GM12878 (cell line): ENCODE data around the gene DMWD. TPM values are rescaled to one million over a fixed set of nuclear protein-coding genes. Genes with fewer than 3 reads are reported as not detected.

ENCODE experiments used
- ATAC-seq: fragments of 200-7000 bp; cut with Tn5 transposase; 3 replicates; pipeline ENCODE4 v1.9.1; 2020; ENCODE audit warnings: mild to moderate bottlenecking, moderate library complexity
- BruUV-seq: library from RNA; stranded (reverse); fragments of 400-500 nt; replicated peaks from 2 replicates; lab custom pipeline; 2021; lab: Mats Ljungman, UMichigan
- CTCF ChIA-PET: fragments of 300-600 bp; sonication (Branson Sonifier 250); formaldehyde crosslinking; extraction: SDS; loops from one replicate; lab custom pipeline; 2021; ENCODE audit warnings: inconsistent platforms; lab: Yijun Ruan, JAX
- POLR2A ChIA-PET: fragments of 350-600 bp; formaldehyde crosslinking; extraction: SDS; loops from one replicate; lab custom pipeline; 2021; ENCODE audit warnings: inconsistent platforms; lab: Charles Lee
- RAD21 ChIA-PET: fragments of 300-600 bp; sonication (Branson Sonifier 250); formaldehyde crosslinking; loops from one replicate; lab custom pipeline; 2023; ENCODE audit warnings: antibody characterized with exemption; ENCODE audit not compliant: unreplicated experiment; lab: Charles Lee
- SMC1A ChIA-PET: fragments of 300-600 bp; sonication (Branson Sonifier 250); formaldehyde crosslinking; loops from one replicate; lab custom pipeline; 2023; ENCODE audit not compliant: unreplicated experiment, uncharacterized antibody; lab: Charles Lee
- DNase-seq: peaks from one replicate; pipeline ENCODE4 v3.0.0-alpha.2; 2011; ENCODE audit warnings: low read depth, low spot score
- FAIRE-seq: peaks from 3 replicates; lab custom pipeline; 2011; peaks lifted over from hg19 to GRCh38; lab: Jason Lieb, UNC
- H2AFZ ChIP-seq: 2 replicates; pipeline ENCODE4 v1.6.0; 2011; ENCODE audit warnings: low read depth, low read length, control low read depth; ENCODE audit not compliant: control insufficient read depth
- H3K27ac ChIP-seq: 2 replicates; pipeline ENCODE4 v1.5.1; 2011; ENCODE audit warnings: control low read depth; ENCODE audit not compliant: control insufficient read depth, insufficient read depth
- H3K27me3 ChIP-seq, 2 experiments: replicated peaks in 1 of 2; 2 replicates each; pipeline versions ENCODE4 v1.6.0 to v1.6.1; 2011; ENCODE audit warnings: low read length in 1 of 2; ENCODE audit not compliant: control insufficient read depth in 2 of 2, insufficient read depth in 2 of 2
- H3K36me3 ChIP-seq, 2 experiments: 2 replicates each; pipeline ENCODE4 v1.5.1; 2011; ENCODE audit warnings: low read length in 1 of 2; ENCODE audit not compliant: control insufficient read depth in 2 of 2, insufficient read depth in 2 of 2
- H3K4me1 ChIP-seq: 2 replicates; pipeline ENCODE4 v1.6.1; 2011; ENCODE audit warnings: mild to moderate bottlenecking, low read length, moderate library complexity, mixed read lengths; ENCODE audit not compliant: control insufficient read depth, insufficient read depth
- H3K4me2 ChIP-seq: 2 replicates; pipeline ENCODE4 v1.6.0; 2011; ENCODE audit warnings: control low read depth; ENCODE audit not compliant: control insufficient read depth, insufficient read depth
- H3K4me3 ChIP-seq: fragments of 200-600 bp; sonication (generic); 2 replicates; pipeline ENCODE4 v1.5.1; 2016
- H3K79me2 ChIP-seq: 2 replicates; pipeline ENCODE4 v1.6.0; 2011; ENCODE audit warnings: low read length; ENCODE audit not compliant: control insufficient read depth, insufficient read depth
- H3K9ac ChIP-seq: 2 replicates; pipeline ENCODE4 v1.8.0; 2011; ENCODE audit warnings: low read length, control low read depth, mixed read lengths; ENCODE audit not compliant: control insufficient read depth, insufficient read depth
- H3K9me3 ChIP-seq: replicated peaks from 3 replicates; pipeline ENCODE4 v1.5.1; 2011; ENCODE audit warnings: mild to moderate bottlenecking, low read length; ENCODE audit not compliant: control insufficient read depth, insufficient read depth
- H4K20me1 ChIP-seq: 2 replicates; pipeline ENCODE4 v1.6.0; 2011; ENCODE audit not compliant: control insufficient read depth, insufficient read depth
- BMI1 ChIP-seq: fragments of 450-650 bp; IDR thresholded peaks from 2 replicates; pipeline ENCODE4 v1.6.1; 2016; ENCODE audit warnings: mild to moderate bottlenecking, moderate library complexity, borderline replicate concordance
- EED ChIP-seq: sonication (generic); IDR thresholded peaks from 2 replicates; pipeline ENCODE4 v1.6.1; 2016; ENCODE audit warnings: antibody characterized with exemption, low read depth
- KAT2A ChIP-seq: conservative IDR thresholded peaks from 2 replicates; pipeline ENCODE4 v1.6.1; 2011; ENCODE audit warnings: low read depth, low read length; ENCODE audit not compliant: control insufficient read depth
- MXI1 ChIP-seq: fragments of 150-350 bp; IDR thresholded peaks from 2 replicates; pipeline ENCODE4 v1.6.1; 2011; ENCODE audit warnings: low read depth, mild to moderate bottlenecking, inconsistent platforms, low read length, improper control_type of control experiment
- PML ChIP-seq: IDR thresholded peaks from 2 replicates; pipeline ENCODE4 v1.6.1; 2012; ENCODE audit warnings: low read length, inconsistent platforms
- POLR2AphosphoS2 ChIP-seq: IDR thresholded peaks from 2 replicates; pipeline ENCODE4 v1.6.1; 2011; ENCODE audit warnings: low read depth, mild to moderate bottlenecking, low read length, improper control_type of control experiment, moderate library complexity
- SIX5 ChIP-seq: IDR thresholded peaks from 2 replicates; pipeline ENCODE4 v1.6.1; 2011; ENCODE audit warnings: mild to moderate bottlenecking, low read depth, low read length, moderate library complexity; ENCODE audit not compliant: severe bottlenecking
- SMARCA5 ChIP-seq: fragments of 450-650 bp; IDR thresholded peaks from 2 replicates; pipeline ENCODE4 v1.6.1; 2017; ENCODE audit warnings: mild to moderate bottlenecking
- ZNF24 ChIP-seq: fragments of 450-650 bp; IDR thresholded peaks from 2 replicates; pipeline ENCODE4 v1.6.1; 2017; ENCODE audit warnings: antibody characterized with exemption, mild to moderate bottlenecking
- WGBS: methylation state at CpG from one replicate; pipeline ENCODE4 v1.1.6; 2016; ENCODE audit warnings: low lambda C conversion rate; ENCODE audit not compliant: insufficient replicate concordance, insufficient coverage; ENCODE audit errors: missing lambda C conversion rate; 5-methylcytosine and 5-hydroxymethylcytosine counted together
- in situ Hi-C: fragments of 300-500 bp; cut with MboI; formaldehyde crosslinking; loops from 9 replicates; pipeline ENCODE4 v1.14.3; 2018; ENCODE audit warnings: mixed read lengths
- intact Hi-C: fragments of 100-400 bp; cut with micrococcal nuclease; formaldehyde crosslinking; loops from one replicate; pipeline ENCODE4 v1.14.2; 2022; ENCODE audit not compliant: unreplicated experiment
- polyA plus RNA-seq, 11 experiments: library from polyadenylated mRNA; depleted of rRNA in 4 of 11; unstranded in 6 of 11; stranded (reverse) in 5 of 11; fragments of >200 nt; fragmentation: Nextera tagmentation in 4 of 11; fragmentation: Illumina TruSeq in 1 of 11; extraction: Ambion mirVana in 4 of 11; extraction: Trizol in 1 of 11; gene quantifications; 1 replicate in 1 of 11; 2 replicates in 10 of 11; pipeline versions ENCODE4 v1.2.1 to v1.2.3, GENCODE V29; 2011 to 2016; ENCODE audit warnings: inconsistent platforms in 2 of 11, missing spikeins in 2 of 11, low read depth in 1 of 11
- total RNA-seq, 4 experiments: library from RNA; depleted of rRNA in 3 of 4; stranded (reverse); fragments of >200 nt in 3 of 4; fragmentation: Illumina TruSeq in 1 of 4; extraction: Trizol in 1 of 4; gene quantifications; 2 replicates each; pipeline versions ENCODE4 v1.2.1 to v1.2.3, GENCODE V29; 2013 to 2021
- TF ChIP-seq, protein P1 (sequence below): IDR thresholded peaks from 2 replicates; pipeline ENCODE4 v1.6.1; 2012; ENCODE audit warnings: low read depth, low read length, improper control_type of control experiment
- TF ChIP-seq, protein P2 (sequence below): fragments of 450-650 bp; IDR thresholded peaks from 2 replicates; pipeline ENCODE4 v1.6.1; 2016; ENCODE audit warnings: mild to moderate bottlenecking
- TF ChIP-seq, protein P3 (sequence below): IDR thresholded peaks from 2 replicates; pipeline ENCODE4 v1.6.1; 2011; ENCODE audit warnings: low read depth, mild to moderate bottlenecking, low read length, moderate library complexity, borderline replicate concordance; ENCODE audit errors: extremely low read depth
- TF ChIP-seq, protein P4 (sequence below): IDR thresholded peaks from 2 replicates; pipeline ENCODE4 v1.6.1; 2012; ENCODE audit warnings: low read length, inconsistent platforms

Gene DMWD
- total and polyA plus RNA-seq, 10 of the 15 experiments (the other 5 are each of a cell fraction or from before 2014, with no cell fraction given): 3.5 to 56.0 (median 11.6) TPM

DNA sequence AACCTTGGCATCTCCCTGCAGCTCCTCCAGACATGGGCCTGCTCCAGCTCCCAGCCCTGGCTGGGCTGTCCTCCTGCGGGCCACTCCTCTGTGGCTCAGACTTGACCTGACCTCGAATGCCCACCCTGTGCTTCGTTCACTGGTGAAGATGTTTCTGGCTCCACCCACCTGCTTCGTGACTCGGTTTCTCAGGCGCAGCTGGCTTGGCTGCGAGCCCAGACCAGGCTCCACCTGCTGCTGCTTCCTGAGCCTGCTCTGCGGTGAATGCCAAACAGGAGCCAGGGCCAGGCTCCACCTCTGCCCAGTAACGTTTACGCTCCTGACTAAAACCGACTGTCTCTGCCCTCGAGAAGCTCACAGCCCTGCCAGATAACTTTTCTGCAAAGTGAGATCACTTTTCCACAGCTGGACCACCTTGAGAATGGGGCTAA is 31.4 kb upstream of the DMWD start:
- TF ChIP-seq PML (no peak), EED (no peak), KAT2A (no peak), ZNF24 (no peak), POLR2AphosphoS2 (no peak), SIX5 (no peak), BMI1 (no peak), MXI1 (no peak), SMARCA5 (no peak)
- TF ChIP-seq, protein P1, sequence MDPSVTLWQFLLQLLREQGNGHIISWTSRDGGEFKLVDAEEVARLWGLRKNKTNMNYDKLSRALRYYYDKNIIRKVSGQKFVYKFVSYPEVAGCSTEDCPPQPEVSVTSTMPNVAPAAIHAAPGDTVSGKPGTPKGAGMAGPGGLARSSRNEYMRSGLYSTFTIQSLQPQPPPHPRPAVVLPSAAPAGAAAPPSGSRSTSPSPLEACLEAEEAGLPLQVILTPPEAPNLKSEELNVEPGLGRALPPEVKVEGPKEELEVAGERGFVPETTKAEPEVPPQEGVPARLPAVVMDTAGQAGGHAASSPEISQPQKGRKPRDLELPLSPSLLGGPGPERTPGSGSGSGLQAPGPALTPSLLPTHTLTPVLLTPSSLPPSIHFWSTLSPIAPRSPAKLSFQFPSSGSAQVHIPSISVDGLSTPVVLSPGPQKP: no peak
- TF ChIP-seq, protein P2, sequence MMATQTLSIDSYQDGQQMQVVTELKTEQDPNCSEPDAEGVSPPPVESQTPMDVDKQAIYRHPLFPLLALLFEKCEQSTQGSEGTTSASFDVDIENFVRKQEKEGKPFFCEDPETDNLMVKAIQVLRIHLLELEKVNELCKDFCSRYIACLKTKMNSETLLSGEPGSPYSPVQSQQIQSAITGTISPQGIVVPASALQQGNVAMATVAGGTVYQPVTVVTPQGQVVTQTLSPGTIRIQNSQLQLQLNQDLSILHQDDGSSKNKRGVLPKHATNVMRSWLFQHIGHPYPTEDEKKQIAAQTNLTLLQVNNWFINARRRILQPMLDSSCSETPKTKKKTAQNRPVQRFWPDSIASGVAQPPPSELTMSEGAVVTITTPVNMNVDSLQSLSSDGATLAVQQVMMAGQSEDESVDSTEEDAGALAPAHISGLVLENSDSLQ: no peak
- TF ChIP-seq, protein P3, sequence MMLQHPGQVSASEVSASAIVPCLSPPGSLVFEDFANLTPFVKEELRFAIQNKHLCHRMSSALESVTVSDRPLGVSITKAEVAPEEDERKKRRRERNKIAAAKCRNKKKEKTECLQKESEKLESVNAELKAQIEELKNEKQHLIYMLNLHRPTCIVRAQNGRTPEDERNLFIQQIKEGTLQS: no peak
- TF ChIP-seq, protein P4, sequence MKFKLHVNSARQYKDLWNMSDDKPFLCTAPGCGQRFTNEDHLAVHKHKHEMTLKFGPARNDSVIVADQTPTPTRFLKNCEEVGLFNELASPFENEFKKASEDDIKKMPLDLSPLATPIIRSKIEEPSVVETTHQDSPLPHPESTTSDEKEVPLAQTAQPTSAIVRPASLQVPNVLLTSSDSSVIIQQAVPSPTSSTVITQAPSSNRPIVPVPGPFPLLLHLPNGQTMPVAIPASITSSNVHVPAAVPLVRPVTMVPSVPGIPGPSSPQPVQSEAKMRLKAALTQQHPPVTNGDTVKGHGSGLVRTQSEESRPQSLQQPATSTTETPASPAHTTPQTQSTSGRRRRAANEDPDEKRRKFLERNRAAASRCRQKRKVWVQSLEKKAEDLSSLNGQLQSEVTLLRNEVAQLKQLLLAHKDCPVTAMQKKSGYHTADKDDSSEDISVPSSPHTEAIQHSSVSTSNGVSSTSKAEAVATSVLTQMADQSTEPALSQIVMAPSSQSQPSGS: no peak
- TF ChIP-seq, all 136 proteins: peak for 0
- RAD21 ChIA-PET: no interaction called here
- Histone ChIP-seq H3K36me3 (peaks cover 22 to 47% of the 10 kb centered on the region in 2 experiments), H3K27me3 (no peaks in the 10 kb centered on the region), H3K9ac (no peak overlapping the region), H3K4me2 (no peak overlapping the region), H2AFZ (no peak overlapping the region), H3K9me3 (no peaks in the 10 kb centered on the region), H3K27ac (no peak overlapping the region), H3K4me1 (no peaks in the 10 kb centered on the region; the same call in 1 of the 2 replicates), H4K20me1 (no peaks in the 10 kb centered on the region), H3K79me2 (no peaks in the 10 kb centered on the region), H3K4me3 (no peak overlapping the region)
- ATAC-seq (no peak), DNase-seq (no peak), FAIRE-seq (no peak)
- POLR2A ChIA-PET: interaction anchor here (0.6 kb wide), 1 partner anchor 69 kb away, joined by 7 read pairs; no protein-coding TSS in a partner anchor
- intact Hi-C loops: no loop called here
- 74% methylated on average over 11 of the region's 12 CpGs for WGBS
- in situ Hi-C loops: no loop called here
- SMC1A ChIA-PET: no interaction called here
- CTCF ChIA-PET: no interaction called here
- BruUV-seq: TSS peak; percentile 39
